ENCODE measurements around the gene LAMA5. TPM values are rescaled to one million over a fixed set of nuclear protein-coding genes. Genes with fewer than 3 reads are reported as not detected.

The LAMA5 gene
- total RNA-seq, 1 experiment from 2014 or later, result 321 TPM

GRCh38 chr20:62275219-62275618, 91.9 kb downstream of the LAMA5 start:
- intact Hi-C loops (cut with micrococcal nuclease), result no loop called here
- H4K20me1 ChIP-seq (ENCODE audit: insufficient read depth), result no peaks in the 10 kb centered on the region
- DNase-seq (ENCODE audit: low read depth, low spot score), result no peak
- H2AFZ ChIP-seq (ENCODE audit: low read depth, low read length, poor library complexity, severe bottlenecking), result no peak overlapping the region
- no peak for ATAC-seq
- no peak overlapping the region for H3K9ac ChIP-seq (ENCODE audit: low read length)
- H3K4me2 ChIP-seq (ENCODE audit: low read length), result no peak overlapping the region
- H3K9me3 ChIP-seq (ENCODE audit: control insufficient read depth in 1 of 2, insufficient read depth in 1 of 2, low read depth in 1 of 2, low read length in 2 of 2), result no peaks in the 10 kb centered on the region
- RAD21 ChIA-PET (ENCODE audit: low non-redundant PET in 1 of 2, low total read pairs in 2 of 2, uncharacterized antibody in 2 of 2, unreplicated experiment in 2 of 2), result no interaction called here
- no peaks in the 10 kb centered on the region for H3K4me1 ChIP-seq (ENCODE audit: control insufficient read depth in 1 of 2, insufficient read depth in 2 of 2, low read length in 2 of 2)
- no peaks in the 10 kb centered on the region for H3K9me2 ChIP-seq (ENCODE audit: insufficient read depth)
- H3K4me3 ChIP-seq (replicated peaks in 1 of 2; ENCODE audit: low read depth in 1 of 2, low read length in 2 of 2), result no peak overlapping the region
- no peaks in the 10 kb centered on the region for H3K79me2 ChIP-seq (ENCODE audit: insufficient read depth, low read length)
- no peak for TF ChIP-seq YY1 (IDR thresholded peaks at IDR 0.05; ENCODE audit: extremely low read depth, insufficient replicate concordance, low read depth, low read length)
- no peak for TF ChIP-seq MAX (IDR thresholded peaks at IDR 0.05)
- no peak for TF ChIP-seq SIN3A (IDR thresholded peaks at IDR 0.05; ENCODE audit: low read depth)
- TF ChIP-seq ZBTB33 (IDR thresholded peaks at IDR 0.05; ENCODE audit: extremely low read depth, insufficient replicate concordance, low read length), result no peak
- TF ChIP-seq TCF7L2 (IDR thresholded peaks at IDR 0.05; ENCODE audit: borderline replicate concordance, extremely low read depth, insufficient read depth, insufficient read length), result no peak
- no peak for TF ChIP-seq CEBPB (IDR thresholded peaks at IDR 0.05; ENCODE audit: low read depth)
- TF ChIP-seq ATF3 (IDR thresholded peaks at IDR 0.05), result no peak
- TF ChIP-seq EZH2phosphoT487 (IDR thresholded peaks at IDR 0.05; ENCODE audit: borderline replicate concordance), result no peak
- TF ChIP-seq SP1 (IDR thresholded peaks at IDR 0.05; ENCODE audit: low read depth), result no peak
- no peak for TF ChIP-seq ZNF274 (IDR thresholded peaks at IDR 0.05; ENCODE audit: low read depth, low read length)
- TF ChIP-seq EZH2 (IDR thresholded peaks at IDR 0.05), result no peak
- TF ChIP-seq RAD21 (IDR thresholded peaks at IDR 0.05; ENCODE audit: low read depth), result no peak
- TF ChIP-seq JUND (IDR thresholded peaks at IDR 0.05), result no peak
- no peak for TF ChIP-seq POLR2A (IDR thresholded peaks at IDR 0.05; ENCODE audit: borderline replicate concordance, extremely low read depth, insufficient read depth, insufficient read length)
- POLR2A ChIA-PET, result no interaction called here
- H3K27ac ChIP-seq (ENCODE audit: low read depth, low read length), result no peak overlapping the region
- H3K36me3 ChIP-seq (ENCODE audit: control insufficient read depth in 1 of 2, insufficient read depth in 2 of 2, low read length in 2 of 2), result peaks cover 3 to 6% of the 10 kb centered on the region in 2 experiments; a peak in 2 of 4 replicates
- no peaks in the 10 kb centered on the region for H3K27me3 ChIP-seq (ENCODE audit: insufficient read depth, low read length)
- CTCF ChIA-PET, result no interaction called here
- BruUV-seq (replicated peaks), result no TSS peak
